ENCODE results near the gene NDUFB8.

DNA sequence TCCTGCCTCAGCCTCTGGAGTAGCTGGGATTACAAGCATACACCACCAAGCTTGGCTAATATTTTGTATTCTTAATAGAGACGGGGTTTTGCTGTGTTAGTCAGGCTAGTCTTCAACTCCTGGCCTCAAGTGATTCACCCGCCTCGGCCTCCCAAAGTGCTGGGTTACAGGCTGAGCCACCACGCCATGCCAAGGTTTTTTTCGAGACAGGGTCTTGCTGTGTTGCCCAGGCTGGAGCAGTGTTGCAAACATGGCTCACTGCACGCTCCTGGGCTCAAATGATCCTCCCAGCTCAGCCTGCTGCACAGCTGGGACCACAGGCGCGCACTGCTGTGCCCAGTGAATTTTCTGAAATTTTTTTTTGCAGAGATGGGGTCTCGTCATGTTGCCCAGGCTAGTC is 6.7 kb downstream of the NDUFB8 start:
- TF ChIP-seq POLR2A (IDR thresholded peaks at IDR 0.05) (no peak), EP300 (IDR thresholded peaks at IDR 0.05) (no peak)
- TF ChIP-seq, protein P1, sequence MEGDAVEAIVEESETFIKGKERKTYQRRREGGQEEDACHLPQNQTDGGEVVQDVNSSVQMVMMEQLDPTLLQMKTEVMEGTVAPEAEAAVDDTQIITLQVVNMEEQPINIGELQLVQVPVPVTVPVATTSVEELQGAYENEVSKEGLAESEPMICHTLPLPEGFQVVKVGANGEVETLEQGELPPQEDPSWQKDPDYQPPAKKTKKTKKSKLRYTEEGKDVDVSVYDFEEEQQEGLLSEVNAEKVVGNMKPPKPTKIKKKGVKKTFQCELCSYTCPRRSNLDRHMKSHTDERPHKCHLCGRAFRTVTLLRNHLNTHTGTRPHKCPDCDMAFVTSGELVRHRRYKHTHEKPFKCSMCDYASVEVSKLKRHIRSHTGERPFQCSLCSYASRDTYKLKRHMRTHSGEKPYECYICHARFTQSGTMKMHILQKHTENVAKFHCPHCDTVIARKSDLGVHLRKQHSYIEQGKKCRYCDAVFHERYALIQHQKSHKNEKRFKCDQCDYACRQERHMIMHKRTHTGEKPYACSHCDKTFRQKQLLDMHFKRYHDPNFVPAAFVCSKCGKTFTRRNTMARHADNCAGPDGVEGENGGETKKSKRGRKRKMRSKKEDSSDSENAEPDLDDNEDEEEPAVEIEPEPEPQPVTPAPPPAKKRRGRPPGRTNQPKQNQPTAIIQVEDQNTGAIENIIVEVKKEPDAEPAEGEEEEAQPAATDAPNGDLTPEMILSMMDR (IDR thresholded peaks at IDR 0.05): no peak

Data from suprapubic skin (tissue), 3 donors.